AG09319 (cell line): ENCODE data around the gene HOXB5.

Experiments used
- DNase-seq: peaks from one replicate; pipeline ENCODE4 v3.0.0-alpha.2; 2010; ENCODE audit warnings: low read depth; ENCODE audit errors: extremely low read depth
- TF ChIP-seq, protein P1 (sequence below): IDR thresholded peaks from 2 replicates; pipeline ENCODE4 v1.5.1; 2011; ENCODE audit warnings: low read depth, mild to moderate bottlenecking, inconsistent platforms, low read length, moderate library complexity

Gene HOXB5

DNA sequence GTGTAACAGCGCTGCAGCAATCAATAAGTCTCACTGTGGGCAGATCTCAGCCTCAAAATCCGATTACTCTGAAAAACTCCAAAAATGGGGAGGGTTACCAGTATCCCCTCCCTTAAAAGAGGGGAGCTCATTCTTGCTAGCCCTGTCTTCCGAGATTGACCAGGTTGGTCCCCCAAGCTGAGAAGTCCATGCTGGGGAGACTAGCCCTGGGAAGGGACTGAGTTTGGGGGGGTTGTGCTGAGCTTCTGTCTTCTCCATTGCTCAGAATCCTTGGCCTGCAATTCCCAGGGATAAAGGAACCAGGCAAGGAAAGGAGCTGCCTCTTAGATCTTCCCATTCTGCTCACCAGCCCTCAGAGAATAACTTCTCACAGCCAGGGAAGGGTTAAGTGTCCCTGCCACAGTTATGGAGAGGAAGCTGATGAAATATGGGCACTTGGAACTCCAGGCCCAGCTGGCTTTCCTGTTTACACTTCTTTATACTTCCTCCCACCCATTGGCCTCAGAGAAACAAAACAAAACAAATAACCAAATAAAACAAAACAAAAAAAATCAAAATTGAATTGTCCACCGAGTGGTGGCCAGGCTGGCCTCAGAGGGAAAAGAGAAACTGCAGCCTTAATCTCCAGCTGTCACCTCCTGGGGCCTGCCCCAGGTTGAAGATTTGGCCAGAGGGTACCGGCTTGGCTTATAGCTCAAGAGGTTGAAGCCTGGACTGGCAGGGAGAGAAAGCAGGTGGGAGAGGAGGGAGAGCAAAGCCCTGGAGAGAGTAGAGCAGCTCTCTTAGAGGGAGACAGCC lies 6.1 kb downstream of the HOXB5 start:
- no peak for DNase-seq
- TF ChIP-seq, protein P1, sequence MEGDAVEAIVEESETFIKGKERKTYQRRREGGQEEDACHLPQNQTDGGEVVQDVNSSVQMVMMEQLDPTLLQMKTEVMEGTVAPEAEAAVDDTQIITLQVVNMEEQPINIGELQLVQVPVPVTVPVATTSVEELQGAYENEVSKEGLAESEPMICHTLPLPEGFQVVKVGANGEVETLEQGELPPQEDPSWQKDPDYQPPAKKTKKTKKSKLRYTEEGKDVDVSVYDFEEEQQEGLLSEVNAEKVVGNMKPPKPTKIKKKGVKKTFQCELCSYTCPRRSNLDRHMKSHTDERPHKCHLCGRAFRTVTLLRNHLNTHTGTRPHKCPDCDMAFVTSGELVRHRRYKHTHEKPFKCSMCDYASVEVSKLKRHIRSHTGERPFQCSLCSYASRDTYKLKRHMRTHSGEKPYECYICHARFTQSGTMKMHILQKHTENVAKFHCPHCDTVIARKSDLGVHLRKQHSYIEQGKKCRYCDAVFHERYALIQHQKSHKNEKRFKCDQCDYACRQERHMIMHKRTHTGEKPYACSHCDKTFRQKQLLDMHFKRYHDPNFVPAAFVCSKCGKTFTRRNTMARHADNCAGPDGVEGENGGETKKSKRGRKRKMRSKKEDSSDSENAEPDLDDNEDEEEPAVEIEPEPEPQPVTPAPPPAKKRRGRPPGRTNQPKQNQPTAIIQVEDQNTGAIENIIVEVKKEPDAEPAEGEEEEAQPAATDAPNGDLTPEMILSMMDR = no peak

- TF ChIP-seq, protein P1 = no peak
- no peak for DNase-seq
Measured at GRCh38 chr17:48586355-48587258, 7.0 kb downstream of the HOXB5 start.

GRCh38 chr17:48584223-48584741 lies 9.3 kb downstream of the HOXB5 start:
- DNase-seq = no peak
- TF ChIP-seq, protein P1 = no peak

DNA sequence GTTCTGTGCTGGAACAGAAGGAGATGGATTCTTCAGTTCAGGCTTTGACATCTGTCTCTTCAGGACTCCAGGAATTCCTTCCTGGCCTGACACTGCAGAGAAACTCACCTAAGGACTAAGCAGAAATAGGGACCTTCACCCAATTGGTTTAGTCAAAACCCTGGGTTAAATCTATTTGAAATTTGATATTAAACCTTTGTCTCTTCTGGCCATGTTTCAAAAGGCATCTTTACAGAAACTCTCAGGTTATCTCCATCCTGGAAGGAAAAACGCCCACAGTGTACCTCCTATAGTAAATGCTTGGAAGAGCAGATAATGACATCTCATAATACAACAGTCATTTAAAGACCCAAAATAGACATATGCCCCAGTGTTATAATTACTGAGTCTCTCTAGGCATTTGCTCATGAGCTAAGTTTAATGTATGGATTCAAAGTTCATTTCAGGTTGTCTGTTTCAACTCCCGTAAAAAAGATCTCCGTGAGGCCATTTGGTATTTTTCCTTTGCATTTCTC lies 9.8 kb downstream of the HOXB5 start:
- DNase-seq = no peak
- TF ChIP-seq, protein P1 = no peak

DNA sequence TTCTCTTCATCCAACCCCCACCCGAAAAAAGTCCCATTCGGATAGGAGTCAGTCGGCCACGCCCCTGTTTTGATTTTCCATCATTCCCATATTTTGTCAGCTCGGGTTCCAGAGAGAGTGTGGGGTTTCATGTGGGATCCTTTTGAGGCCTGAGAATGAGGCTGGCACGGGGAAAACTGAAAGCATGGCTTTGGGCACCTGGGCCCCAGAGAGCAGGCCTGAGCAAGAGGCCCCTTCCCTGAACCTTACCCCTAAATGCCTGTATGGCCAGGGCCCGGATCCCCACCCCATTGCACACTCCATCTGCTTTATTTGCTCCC lies 10.9 kb downstream of the HOXB5 start:
- TF ChIP-seq, protein P1 = no peak
- no peak for DNase-seq

GRCh38 chr17:48579760-48580554 lies 13.6 kb downstream of the HOXB5 start:
- no peak for DNase-seq

More at GRCh38 chr17:48579760-48580554, 13.6 kb downstream of the HOXB5 start:
- TF ChIP-seq, protein P1 = no peak
